Measurements from ENCODE around the gene BICC1.

DNA sequence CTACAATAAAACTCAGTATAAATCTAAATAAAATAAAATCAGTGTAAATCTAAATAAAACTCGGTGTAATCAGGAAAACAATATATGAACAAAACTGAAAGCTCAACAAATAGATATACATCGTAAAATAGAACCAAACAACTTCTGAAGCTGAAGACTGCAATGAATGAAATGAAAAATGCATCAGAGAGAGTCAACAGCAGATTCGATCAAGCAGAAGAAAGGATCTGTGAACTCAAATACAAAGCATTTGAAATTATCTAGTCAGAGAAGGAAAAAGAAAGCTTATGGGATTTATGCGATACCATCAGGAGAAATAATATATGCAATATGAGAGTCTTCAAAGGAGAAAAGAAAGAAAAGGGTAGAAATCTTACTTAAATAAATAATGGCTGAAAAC lies 255.0 kb downstream of the BICC1 start:
- TF ChIP-seq, protein P1, sequence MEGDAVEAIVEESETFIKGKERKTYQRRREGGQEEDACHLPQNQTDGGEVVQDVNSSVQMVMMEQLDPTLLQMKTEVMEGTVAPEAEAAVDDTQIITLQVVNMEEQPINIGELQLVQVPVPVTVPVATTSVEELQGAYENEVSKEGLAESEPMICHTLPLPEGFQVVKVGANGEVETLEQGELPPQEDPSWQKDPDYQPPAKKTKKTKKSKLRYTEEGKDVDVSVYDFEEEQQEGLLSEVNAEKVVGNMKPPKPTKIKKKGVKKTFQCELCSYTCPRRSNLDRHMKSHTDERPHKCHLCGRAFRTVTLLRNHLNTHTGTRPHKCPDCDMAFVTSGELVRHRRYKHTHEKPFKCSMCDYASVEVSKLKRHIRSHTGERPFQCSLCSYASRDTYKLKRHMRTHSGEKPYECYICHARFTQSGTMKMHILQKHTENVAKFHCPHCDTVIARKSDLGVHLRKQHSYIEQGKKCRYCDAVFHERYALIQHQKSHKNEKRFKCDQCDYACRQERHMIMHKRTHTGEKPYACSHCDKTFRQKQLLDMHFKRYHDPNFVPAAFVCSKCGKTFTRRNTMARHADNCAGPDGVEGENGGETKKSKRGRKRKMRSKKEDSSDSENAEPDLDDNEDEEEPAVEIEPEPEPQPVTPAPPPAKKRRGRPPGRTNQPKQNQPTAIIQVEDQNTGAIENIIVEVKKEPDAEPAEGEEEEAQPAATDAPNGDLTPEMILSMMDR (IDR thresholded peaks at IDR 0.05; ENCODE audit: control extremely low read depth in 1 of 3, insufficient read depth in 1 of 3, low read depth in 1 of 3, low read length in 3 of 3): no peak
- TF ChIP-seq TAF1 (IDR thresholded peaks at IDR 0.05; ENCODE audit: low read depth, low read length) (no peak), SRF (IDR thresholded peaks at IDR 0.05; ENCODE audit: low read depth, low read length) (no peak), POLR2AphosphoS5 (IDR thresholded peaks at IDR 0.05; ENCODE audit: low read depth, low read length) (no peak)
